GM21737 (cell line): ENCODE measurements around the gene CDH15.

Experiments
- ATAC-seq: cut with Tn5 transposase; IDR thresholded peaks from one replicate; pipeline ENCODE4 v1.9.1; 2021; ENCODE audit warnings: mild to moderate bottlenecking, moderate library complexity; ENCODE audit not compliant: unreplicated experiment

The CDH15 gene, protein sequence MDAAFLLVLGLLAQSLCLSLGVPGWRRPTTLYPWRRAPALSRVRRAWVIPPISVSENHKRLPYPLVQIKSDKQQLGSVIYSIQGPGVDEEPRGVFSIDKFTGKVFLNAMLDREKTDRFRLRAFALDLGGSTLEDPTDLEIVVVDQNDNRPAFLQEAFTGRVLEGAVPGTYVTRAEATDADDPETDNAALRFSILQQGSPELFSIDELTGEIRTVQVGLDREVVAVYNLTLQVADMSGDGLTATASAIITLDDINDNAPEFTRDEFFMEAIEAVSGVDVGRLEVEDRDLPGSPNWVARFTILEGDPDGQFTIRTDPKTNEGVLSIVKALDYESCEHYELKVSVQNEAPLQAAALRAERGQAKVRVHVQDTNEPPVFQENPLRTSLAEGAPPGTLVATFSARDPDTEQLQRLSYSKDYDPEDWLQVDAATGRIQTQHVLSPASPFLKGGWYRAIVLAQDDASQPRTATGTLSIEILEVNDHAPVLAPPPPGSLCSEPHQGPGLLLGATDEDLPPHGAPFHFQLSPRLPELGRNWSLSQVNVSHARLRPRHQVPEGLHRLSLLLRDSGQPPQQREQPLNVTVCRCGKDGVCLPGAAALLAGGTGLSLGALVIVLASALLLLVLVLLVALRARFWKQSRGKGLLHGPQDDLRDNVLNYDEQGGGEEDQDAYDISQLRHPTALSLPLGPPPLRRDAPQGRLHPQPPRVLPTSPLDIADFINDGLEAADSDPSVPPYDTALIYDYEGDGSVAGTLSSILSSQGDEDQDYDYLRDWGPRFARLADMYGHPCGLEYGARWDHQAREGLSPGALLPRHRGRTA

DNA sequence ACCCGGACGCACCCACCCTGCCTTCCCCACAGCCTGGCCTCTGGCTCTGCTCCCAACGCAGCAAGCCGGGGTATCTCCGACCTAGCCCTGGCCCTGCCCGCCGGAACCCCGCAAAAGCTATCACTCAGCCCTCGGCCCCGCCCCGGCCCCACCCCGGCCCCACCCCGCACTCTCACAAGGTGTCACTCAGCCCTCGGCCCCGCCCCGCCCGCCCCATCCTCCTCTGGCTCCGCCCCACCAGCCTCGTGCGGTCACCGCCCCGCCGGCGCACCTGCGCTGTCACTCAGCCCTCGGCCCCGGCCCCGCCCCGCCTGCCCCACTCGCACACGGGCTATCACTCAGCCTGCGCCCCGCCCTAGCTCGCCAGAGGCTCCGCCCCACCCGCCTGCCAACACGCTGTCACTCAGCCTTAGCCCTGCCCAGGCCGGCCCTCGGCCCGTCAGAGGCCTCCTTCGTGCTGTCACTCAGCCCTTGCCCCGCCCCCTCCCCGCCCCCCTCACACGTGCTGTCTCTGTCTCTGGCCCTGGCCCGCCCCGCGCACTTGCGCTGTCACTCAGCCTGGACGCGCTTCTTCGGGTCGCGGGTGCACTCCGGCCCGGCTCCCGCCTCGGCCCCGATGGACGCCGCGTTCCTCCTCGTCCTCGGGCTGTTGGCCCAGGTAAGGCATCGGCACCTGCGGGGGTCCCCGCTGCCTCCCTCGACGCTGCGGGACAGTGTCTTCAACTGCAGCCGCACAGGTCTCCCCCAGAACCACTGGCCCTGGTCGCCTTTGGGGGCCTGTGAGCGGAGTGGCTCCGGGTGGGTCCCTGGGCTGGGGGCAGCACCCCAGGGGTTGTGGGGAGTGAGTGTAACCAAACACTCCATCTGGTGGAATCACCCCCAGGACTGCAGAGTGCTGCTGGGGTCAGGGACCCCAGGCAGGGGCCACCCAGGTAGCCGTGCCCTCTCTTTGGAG is at the start of gene CDH15:
Gene CDH15, plus strand, starts transcription at position 533 of the 955 bp plus-strand sequence. Its CDS starts 84 bp downstream, at position 617.
- peak; percentile 76 for ATAC-seq

DNA sequence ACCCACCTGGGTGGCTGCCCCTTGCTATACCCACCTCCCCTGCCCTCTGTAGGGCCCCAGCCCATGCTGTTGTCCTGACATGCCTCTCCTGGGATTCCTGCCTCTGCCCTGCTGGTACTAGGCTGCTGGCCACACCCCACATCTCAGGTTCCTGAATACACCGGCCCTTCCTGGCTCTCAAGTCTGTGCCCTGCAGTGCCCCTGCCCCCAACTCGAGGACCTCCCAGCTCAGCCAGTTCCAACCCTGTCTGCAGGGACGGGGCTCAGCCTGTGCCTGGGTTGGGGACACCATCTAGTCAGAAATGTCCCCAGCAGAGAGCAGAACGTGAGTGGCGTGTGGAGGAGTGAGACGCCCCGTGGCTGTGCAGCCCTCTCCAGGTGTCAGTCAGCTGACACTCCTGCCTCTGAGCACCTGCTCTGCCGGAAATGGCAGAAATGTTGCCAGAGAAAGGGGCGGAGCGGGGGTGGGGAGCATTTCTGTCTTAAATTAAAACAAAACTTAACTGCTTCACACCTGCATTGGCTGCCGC is 49.2 kb upstream of the CDH15 start:
- no peak for ATAC-seq

DNA sequence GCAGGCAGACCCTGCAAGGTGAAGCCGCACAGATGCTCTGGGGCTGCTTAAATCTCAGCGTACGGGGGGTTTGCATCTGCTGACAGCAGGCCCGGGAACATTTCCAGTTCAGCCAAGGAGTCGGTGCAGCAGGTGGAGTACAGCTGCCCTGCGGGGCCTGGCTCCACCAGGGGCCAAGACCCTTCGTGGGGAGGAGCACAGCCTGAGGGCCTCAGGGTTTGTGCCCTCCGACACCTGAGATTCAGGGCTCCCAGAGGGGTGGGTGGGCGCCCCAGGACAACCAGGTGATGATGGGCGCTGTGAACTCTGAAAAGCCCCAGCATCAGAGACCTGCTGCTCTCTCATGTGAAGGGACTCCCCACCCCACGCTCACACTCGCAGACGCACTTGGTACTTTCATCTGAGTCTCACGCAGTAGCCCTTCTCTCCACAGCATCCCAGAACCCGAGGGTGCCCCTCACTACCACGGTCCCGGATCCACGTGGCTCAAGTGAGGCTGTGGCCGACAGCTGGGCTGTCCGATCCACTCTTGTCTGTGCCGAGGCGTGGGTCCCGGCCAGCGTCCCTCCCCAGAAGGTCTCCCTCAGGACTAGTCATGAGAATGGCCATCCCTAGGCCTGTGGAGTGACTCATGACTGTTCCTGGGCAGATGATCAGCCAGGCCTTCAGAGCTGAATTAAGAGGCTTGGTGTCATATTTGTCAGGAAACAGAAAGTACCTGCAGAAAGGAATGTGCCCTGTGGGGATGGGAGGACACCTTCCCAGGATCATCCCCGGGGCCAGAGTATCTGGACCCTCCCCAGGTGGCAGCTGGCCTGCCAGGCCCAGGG is 48.3 kb upstream of the CDH15 start:
- no peak for ATAC-seq

DNA sequence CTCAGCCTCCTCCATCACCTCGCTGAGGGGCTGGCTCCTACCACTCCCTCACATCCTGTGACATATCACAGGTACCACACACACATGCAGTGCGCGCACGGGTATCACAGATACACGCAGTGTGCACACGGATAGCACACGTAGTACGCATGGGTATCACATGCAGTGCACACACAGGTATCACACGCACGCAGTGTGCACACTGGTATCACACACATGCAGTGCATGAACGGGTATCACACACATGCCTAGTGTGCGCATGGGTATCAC is 47.8 kb upstream of the CDH15 start:
- no peak for ATAC-seq

DNA sequence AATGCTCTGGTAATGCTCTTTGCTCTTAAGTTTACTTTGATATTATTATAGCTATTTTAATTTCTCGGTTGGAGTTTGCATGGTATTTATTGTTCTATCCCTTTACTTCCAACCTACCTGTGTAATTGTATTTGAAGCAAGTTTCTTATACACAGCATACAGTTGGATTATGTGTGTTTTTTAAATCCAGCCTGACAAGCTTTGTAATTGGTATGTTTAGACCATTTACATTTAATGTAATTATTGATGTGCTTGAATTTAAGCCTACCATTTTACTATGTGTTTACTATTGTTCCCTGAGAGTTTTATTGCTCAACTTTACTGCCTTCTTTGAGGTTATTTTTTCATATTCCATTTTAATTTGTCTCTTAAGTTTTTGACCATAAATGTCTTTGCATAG is 42.2 kb upstream of the CDH15 start:
- ATAC-seq = no peak

DNA sequence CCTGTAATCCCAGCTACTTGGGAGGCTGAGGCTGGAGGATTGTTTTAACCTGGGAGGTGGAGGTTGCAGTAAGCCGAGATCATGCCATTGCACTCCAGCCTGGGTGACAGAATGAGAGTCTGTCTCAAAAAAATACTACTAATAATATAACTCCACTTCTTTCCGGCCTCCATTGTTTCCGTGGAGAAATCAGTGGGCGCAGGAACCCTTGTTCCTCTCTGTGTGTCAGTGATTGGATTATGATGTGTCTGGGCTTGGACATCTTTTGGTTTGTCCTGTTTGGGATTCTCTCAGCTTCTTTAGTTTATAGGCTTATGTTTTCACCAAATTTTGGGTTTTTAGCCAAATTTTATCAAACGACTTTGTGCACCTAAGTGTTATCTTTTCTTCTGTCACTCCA is 41.1 kb upstream of the CDH15 start:
- no peak for ATAC-seq

DNA sequence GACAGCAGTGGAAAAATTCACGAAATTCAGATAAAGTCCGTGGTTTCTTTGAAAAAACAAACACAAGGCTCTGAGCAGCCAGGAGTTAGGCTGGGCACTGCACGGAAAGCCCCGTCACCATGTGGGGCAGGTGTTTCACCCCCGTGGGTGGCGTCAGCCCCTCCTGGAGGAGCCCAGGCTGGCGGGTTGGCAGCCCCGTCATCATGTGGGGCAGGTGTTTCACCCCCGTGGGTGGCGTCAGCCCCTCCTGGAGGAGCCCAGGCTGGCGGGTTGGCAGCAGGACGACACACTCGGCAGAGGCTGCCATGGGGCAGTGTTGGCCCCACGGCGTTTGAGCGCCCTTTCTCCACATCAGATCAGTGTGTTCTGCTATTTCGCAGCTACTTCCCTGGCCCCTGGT is 39.8 kb upstream of the CDH15 start:
- no peak for ATAC-seq

DNA sequence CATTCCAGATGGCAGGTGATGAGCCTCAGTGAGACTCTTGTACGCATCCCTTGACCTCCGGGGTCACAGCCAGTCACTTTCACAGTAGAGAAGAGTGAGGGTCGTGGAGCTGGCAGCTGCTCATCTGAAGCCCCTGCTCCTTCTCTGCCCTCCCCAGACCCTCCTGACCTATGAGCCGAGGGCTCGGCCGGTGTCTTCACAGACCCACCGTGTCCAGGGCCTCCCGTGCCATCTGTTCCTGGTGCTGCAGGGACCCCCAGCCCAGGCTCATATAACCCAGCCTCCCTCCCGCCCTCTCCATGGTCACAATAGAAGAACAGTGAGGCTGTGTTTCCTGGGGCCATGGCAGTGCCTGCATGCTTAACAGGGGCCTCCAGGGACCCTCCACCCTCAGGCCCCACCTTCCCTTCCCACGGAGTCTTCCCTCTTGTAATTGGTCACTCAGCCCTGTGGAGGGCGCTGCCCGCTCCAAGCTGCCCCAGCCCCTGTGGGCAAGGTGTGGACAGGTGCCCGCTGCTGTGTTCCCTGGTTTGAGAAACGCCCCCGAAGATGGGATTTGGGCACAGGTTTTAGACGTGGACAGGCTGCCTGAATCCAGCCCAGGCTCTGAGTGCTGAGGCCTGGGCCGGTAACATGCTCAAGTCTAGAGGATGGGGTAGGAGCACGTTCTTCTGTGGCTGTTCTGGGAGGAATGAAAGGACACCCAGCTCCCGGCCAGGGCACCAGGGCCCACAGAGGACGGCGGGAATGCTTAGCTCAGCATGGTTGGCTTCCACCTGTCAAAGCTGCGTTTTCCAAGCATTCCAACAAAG is 39.1 kb upstream of the CDH15 start:
- no peak for ATAC-seq

DNA sequence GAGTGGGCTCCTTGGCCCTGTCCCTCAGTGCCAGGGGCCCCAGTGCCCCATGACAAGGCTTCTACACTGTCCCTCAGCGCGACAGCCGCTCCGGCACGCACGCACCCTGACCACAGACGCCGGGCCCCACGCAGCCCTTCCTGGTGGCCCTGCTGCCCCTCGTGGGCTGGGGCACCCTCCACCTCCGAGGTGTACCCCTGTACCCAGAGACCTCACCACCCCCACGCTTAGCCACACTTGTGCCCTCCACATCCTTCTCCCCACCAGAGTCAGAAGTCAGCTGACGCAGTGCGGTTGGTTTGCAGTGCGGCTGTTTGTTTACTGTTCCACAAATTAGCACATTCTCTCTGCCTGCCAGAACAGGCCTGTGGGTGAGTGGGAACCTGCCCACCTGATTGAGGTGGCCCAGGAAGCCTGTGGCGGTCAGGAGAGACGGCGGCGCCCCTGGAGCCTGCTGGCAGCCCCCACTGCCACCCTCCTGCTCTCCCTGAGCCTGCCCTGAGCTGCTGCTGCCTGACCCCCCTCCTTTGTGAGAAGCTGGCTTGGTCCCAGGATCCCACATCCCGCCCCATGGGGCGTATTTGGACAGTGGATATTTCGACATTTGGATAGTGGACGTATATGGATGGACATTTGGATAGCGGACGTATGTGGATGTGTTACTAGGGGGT is 38.0 kb upstream of the CDH15 start:
- ATAC-seq = no peak

DNA sequence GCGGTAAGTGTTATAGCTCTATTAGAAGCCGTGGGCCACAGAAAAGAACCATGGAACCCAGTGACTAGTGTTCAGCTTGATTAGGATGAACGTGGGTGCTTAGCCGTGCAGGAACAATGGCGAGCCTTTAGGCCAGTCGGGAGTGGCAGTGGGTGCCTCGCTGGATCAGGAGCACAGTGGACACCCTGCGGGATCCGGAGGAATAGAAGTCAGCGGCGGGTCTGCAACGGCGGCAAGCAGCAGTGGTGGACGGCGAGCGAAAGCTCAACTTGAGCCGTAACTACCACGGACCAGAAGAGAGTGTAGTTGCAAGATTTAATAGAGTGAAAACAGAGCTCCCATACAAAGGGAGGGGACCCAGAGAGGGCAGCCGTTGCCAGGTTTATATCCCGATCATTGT is 37.3 kb upstream of the CDH15 start:
- ATAC-seq = no peak

DNA sequence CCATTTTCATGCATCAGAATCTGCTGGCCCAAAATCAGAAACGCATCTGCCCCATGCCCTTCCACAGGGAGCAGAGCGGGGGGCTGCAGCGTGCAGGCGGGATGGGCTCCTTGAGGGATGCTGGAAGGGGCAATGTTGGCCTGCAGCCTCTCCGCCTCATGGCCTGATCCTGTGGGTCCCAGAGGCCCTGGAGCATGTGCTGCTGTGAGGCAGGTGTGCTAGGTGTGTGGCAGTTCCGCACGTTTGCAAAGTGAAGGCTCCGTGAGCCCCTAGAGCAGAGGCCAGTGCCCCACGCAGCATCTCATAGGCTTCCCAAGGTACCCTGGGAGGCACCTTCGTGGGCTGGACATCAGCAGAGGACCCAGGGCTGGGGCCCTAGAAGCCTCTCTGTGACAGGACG is 36.4 kb upstream of the CDH15 start:
- ATAC-seq = no peak

DNA sequence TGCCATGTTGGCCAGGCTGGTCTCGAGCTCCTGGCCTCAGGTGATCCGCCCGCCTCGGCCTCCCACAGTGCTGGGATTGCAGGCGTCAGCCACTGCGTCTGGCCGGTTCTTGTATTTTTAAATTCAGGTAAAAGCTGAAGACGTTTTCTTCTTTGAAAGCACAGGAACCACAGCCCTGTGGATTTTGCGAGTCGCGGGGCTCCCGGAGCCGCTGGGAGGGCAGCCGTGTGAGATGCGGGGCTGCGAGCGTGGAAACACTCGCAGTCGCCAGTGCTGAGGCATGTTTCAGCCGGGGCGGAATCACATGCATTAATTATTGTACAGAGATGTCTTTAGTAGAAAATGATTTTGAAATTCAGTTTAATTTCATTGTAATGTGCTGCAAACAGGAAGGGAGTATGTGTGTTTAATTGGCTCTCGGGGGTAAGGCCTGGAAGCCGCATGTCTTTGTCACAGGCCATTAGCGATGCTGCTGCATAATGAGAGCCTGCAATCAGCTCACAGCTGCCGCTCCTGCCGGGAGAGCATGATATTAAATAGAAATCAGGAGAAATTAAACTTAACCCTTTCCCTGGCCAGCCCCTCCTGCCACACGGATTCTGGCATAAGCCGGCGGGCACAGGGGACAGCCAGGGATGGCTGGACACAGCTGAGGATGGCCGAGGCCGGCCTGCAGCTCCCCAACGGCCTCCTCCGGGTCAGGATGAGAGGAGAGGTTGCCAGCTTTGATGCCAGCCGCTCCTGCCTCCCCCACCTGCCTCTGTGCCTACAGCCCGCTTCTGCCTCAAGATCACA is 35.4 kb upstream of the CDH15 start:
- ATAC-seq = no peak

DNA sequence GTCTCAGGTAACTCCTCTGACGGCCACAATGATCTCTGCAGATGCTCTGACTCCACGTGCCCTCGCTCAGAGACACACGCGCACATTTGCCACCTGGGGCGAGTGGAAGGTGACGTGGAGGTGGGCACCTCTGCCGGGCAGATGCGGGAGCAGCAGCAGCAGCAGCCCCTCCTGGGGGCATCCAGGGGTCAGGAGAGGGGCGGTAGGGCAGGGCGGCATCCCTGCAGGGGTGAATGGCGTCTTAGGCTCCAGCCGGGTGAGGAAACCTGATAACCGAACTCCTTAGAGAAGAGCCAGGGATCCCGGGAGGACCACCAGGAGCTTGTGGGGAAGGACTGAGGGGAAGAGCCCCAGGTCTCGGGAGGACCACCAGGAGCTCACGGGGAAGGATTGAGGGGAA is 34.6 kb upstream of the CDH15 start:
- no peak for ATAC-seq

DNA sequence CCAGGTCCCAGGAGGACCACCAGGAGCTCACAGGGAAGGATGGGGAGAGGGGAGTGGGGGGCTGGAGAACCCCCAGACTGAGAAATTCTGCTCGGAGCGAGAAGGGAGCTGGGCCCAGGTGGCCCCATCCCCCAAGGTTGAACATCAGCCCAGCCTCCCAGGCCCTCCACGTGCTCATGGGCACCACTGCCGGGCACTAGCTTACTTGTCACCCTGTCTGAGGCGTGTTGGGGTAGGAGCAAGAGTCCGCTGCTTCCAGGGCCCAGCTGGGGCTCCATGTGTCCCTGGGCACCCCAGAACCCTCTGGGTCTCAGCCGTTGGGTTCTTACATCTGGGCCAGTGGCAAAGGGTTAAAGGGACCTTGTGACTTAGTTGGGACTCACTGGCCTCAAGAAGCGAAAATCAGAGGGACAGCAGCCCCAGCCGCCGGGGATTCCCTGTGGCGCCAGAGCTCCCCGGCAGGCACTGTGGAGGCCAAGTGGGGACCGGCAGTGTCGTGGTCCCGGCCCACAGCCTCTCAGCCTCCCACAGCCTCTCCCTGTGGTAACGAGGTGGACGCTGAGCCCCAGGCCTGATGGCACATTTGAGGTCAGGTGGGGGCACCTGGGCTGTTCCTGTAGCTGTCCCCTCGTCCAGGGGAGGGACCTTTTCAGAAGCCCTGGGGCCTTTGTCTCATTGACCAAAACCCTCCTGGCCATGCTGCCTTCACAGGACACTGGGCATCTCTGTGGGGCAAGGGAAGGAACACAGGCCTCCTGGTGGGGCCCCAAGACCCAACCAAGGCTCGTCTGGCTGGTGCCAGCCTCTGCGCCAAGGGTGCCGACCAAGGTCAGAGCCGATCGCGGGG is 33.7 kb upstream of the CDH15 start:
- no peak for ATAC-seq

DNA sequence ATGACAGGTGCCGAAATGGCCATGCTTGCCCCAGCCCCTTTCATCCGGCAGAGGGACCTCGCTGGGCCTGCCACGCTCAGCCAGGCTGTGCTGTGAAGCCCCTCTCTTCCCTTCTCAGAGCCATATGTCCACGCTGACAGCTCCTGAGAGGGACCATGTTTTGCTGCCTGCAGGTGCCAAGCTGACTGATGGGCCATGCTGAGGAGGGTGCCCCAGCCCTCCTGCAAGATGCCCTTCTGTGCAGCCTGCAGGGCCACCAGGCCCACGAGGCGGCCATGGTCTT is 33.1 kb upstream of the CDH15 start:
- ATAC-seq = no peak

DNA sequence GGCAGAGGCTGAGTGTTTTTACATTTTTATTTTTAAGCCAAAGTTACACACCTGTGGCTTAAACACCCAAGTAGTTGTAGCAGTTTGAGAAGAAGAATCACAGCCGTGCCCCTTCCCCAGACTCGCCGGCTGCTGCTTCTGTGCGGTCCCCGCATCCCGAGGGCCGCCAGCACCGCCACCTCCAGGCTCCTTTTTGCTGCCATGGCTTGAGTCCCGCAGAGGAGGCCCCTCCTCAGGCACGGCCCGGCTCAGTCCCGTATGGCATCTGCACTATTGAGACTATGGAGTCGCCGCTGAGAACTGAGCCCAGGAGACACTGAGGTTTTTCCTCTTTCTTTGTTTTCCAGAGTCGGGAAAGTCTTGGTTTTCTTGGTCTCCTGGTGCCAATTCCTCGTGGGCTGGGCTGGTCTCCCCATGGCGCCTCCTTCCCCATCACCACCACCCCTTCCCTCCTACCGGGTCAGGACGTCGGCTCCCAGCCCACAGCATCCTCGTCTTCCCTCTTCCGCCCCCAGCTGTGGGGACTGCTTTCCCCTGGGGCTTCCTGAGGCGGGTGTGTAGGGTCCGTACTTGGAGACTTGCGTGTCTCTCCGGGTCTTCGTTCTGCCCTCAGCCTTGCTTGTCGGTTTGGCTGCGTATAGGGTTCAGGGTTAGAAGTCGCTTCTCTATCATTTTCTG is 32.6 kb upstream of the CDH15 start:
- ATAC-seq = no peak

DNA sequence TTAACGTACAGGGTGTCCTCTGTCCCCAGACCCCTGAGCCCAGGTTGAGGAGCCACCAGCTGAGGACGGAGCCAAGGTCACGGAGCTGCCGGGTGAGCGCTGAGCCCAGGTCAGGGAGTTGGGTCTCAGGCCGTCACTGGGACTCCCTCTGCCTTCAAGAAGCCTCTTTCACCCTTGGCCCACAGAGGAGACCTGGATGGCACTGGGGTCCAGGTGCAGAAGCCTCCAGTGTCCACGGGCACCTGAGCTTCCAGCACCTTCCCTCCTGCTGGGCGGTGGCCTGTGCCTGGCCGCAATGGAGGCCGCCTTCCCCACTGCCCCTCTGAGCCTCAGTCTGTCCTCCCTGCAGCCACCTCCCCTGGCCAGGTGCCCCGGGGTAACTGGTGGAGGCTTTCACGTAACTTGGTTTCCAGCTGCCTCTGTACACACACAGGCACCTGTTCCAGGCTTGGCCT is 31.6 kb upstream of the CDH15 start:
- ATAC-seq = no peak
